GM23338 (cell line): Measurements from ENCODE around the gene CUEDC2. TPM values are rescaled to one million over a fixed set of nuclear protein-coding genes. Genes with fewer than 3 reads are reported as not detected.

Source experiments
- ATAC-seq: fragments of 200-7000 bp; cut with Tn5 transposase; 3 replicates; pipeline ENCODE4 v1.9.1; 2020
- DNase-seq: peaks from one replicate; pipeline ENCODE4 v3.0.0-alpha.2; 2015; ENCODE audit warnings: low spot score
- H2AFZ ChIP-seq: fragments of 200-600 bp; sonication (generic); 2 replicates; pipeline ENCODE4 v1.8.0; 2016; ENCODE audit warnings: antibody characterized with exemption, mild to moderate bottlenecking, moderate library complexity
- H3F3A ChIP-seq: fragments of 200-600 bp; sonication (generic); replicated peaks from 2 replicates; pipeline ENCODE4 v1.8.0; 2017; ENCODE audit warnings: antibody characterized with exemption, mixed run types, low read depth
- H3K27ac ChIP-seq: fragments of 200-600 bp; sonication (generic); 2 replicates; pipeline ENCODE4 v1.6.1; 2016; ENCODE audit warnings: low read depth
- H3K27me3 ChIP-seq: fragments of 200-600 bp; sonication (generic); 2 replicates; pipeline ENCODE4 v1.8.0; 2016; ENCODE audit warnings: mild to moderate bottlenecking, mixed run types, moderate library complexity; ENCODE audit not compliant: insufficient read depth
- H3K36me3 ChIP-seq: fragments of 200-600 bp; sonication (generic); 2 replicates; pipeline ENCODE4 v1.8.0; 2016; ENCODE audit warnings: mild to moderate bottlenecking; ENCODE audit not compliant: insufficient read depth
- H3K4me1 ChIP-seq: fragments of 200-600 bp; sonication (generic); 2 replicates; pipeline ENCODE4 v1.8.0; 2016; ENCODE audit warnings: mild to moderate bottlenecking, moderate library complexity; ENCODE audit not compliant: insufficient read depth
- H3K4me2 ChIP-seq: fragments of 200-600 bp; sonication (generic); 2 replicates; pipeline ENCODE4 v1.7.1; 2017; ENCODE audit warnings: mixed run types
- H3K4me3 ChIP-seq: fragments of 200-600 bp; sonication (generic); 2 replicates; pipeline ENCODE4 v1.6.1; 2016; ENCODE audit warnings: mixed run types
- H3K79me2 ChIP-seq: fragments of 200-600 bp; sonication (generic); replicated peaks from 2 replicates; pipeline ENCODE4 v1.8.0; 2017; ENCODE audit warnings: mild to moderate bottlenecking; ENCODE audit not compliant: insufficient read depth
- H3K9me2 ChIP-seq: fragments of 200-600 bp; sonication (generic); 2 replicates; pipeline ENCODE4 v1.8.0; 2017; ENCODE audit not compliant: insufficient read depth
- H4K20me1 ChIP-seq: fragments of 200-600 bp; sonication (generic); replicated peaks from 2 replicates; pipeline ENCODE4 v1.8.0; 2017; ENCODE audit warnings: mild to moderate bottlenecking; ENCODE audit not compliant: insufficient read depth
- H3K27ac Mint-ChIP-seq: 2 replicates; pipeline ENCODE4 v1.8.0; 2020; ENCODE audit warnings: inconsistent platforms, mild to moderate bottlenecking, moderate library complexity, mixed read lengths
- H3K27me3 Mint-ChIP-seq: 3 replicates; pipeline ENCODE4 v1.8.0; 2022; ENCODE audit warnings: low read depth, mild to moderate bottlenecking, moderate library complexity, mixed read lengths, inconsistent platforms; ENCODE audit not compliant: insufficient read depth, poor library complexity
- H3K36me3 Mint-ChIP-seq: 3 replicates; pipeline ENCODE4 v1.8.0; 2021; ENCODE audit warnings: low read depth, mild to moderate bottlenecking, inconsistent platforms, moderate library complexity, mixed read lengths
- H3K4me1 Mint-ChIP-seq: 3 replicates; pipeline ENCODE4 v1.8.0; 2020; ENCODE audit warnings: mild to moderate bottlenecking, inconsistent platforms, mixed read lengths
- H3K4me3 Mint-ChIP-seq: 3 replicates; pipeline ENCODE4 v1.8.0; 2021; ENCODE audit warnings: moderate library complexity, mild to moderate bottlenecking, inconsistent platforms, mixed read lengths
- H3K9me3 Mint-ChIP-seq: 3 replicates; pipeline ENCODE4 v1.8.0; 2020; ENCODE audit warnings: moderate library complexity, mild to moderate bottlenecking, inconsistent platforms, mixed read lengths
- CREB1 ChIP-seq: fragments of 250-450 bp; sonication (Bioruptor Pico); IDR thresholded peaks from 2 replicates; pipeline ENCODE4 v1.5.0; 2020; ENCODE audit warnings: low read depth, mild to moderate bottlenecking, moderate library complexity
- CTCF ChIP-seq, 2 experiments: fragments of 200-600 bp in 1 of 2; sonication (generic) in 1 of 2; conservative IDR thresholded peaks; 2 replicates each; pipeline versions ENCODE4 v1.5.1 to v1.6.1; 2016 to 2017; ENCODE audit warnings: antibody characterized with exemption in 2 of 2, low read depth in 2 of 2, mild to moderate bottlenecking in 2 of 2, moderate library complexity in 1 of 2
- EZH2phosphoT487 ChIP-seq: fragments of 200-600 bp; sonication (generic); IDR thresholded peaks from one replicate; pipeline ENCODE4 v1.8.1; 2018; ENCODE audit warnings: antibody characterized with exemption; ENCODE audit not compliant: unreplicated experiment
- NANOG ChIP-seq: IDR thresholded peaks from 2 replicates; pipeline ENCODE4 v1.6.1; 2016; ENCODE audit warnings: antibody characterized with exemption, borderline replicate concordance
- POLR2AphosphoS5 ChIP-seq: IDR thresholded peaks from 2 replicates; pipeline ENCODE4 v1.6.1; 2016; ENCODE audit warnings: antibody characterized with exemption, low read depth
- ZNF114 ChIP-seq: fragments of 250-450 bp; sonication (Bioruptor Pico); IDR thresholded peaks from 2 replicates; pipeline ENCODE4 v1.5.0; 2020; ENCODE audit warnings: mild to moderate bottlenecking, moderate library complexity
- ZNF462 ChIP-seq: fragments of 250-450 bp; sonication (Bioruptor Pico); IDR thresholded peaks from 2 replicates; pipeline ENCODE4 v1.5.0; 2020; ENCODE audit warnings: mild to moderate bottlenecking, moderate library complexity
- polyA plus RNA-seq: library from polyadenylated mRNA; unstranded; fragments of >200 nt; fragmentation: Nextera tagmentation; extraction: Ambion mirVana; gene quantifications from 2 replicates; pipeline ENCODE4 v1.2.1, GENCODE V29; 2016
- total RNA-seq: library from RNA; depleted of rRNA; stranded (reverse); fragments of >200 nt; shearing (Covaris generic); gene quantifications from 2 replicates; pipeline ENCODE4 v1.2.3, GENCODE V29; 2014

The CUEDC2 gene
- total and polyA plus RNA-seq, 2 experiments from 2014 or later: 39.2 to 47.3 TPM

- peak; percentile 81 to 99 for TF ChIP-seq CTCF (conservative IDR thresholded peaks at IDR 0.05; ENCODE audit: low read depth in 2 of 2)
- peak; percentile 93 for TF ChIP-seq CREB1 (CRISPR knock-in tag)
- peak; percentile 92 for TF ChIP-seq POLR2AphosphoS5
- TF ChIP-seq NANOG: no peak
- Histone ChIP-seq H3K36me3 (no peaks in the 10 kb centered on the region), H3F3A (0 out of 2 replicates have a peak, but pooled peaks cover 14% of the 10 kb centered on the region), H3K4me3 (peak overlapping the region; percentile 74), H3K4me1 (peaks cover 7% of the 10 kb centered on the region; the same call in 1 of the 2 replicates), H3K4me2 (peak overlapping the region; percentile 88), H2AFZ (peak overlapping the region; percentile 94), H4K20me1 (no peaks in the 10 kb centered on the region; the same call in 1 of the 2 replicates), H3K9me2 (no peaks in the 10 kb centered on the region), H3K27ac (no peak overlapping the region), H3K27me3 (peaks cover 15% of the 10 kb centered on the region), H3K79me2 (no peaks in the 10 kb centered on the region)
- Mint-ChIP-seq H3K4me1 (peaks cover 14% of the 10 kb centered on the region; the same call in 2 of the 3 replicates), H3K36me3 (no peaks in the 10 kb centered on the region; the same call in 2 of the 3 replicates), H3K9me3 (no peaks in the 10 kb centered on the region), H3K4me3 (peak overlapping the region; percentile 65), H3K27me3 (peaks cover 30% of the 10 kb centered on the region), H3K27ac (no peak overlapping the region)
- DNase-seq (peak; percentile 90), ATAC-seq (peak; percentile 54)
These were observed 33.0 kb downstream of the CUEDC2 start for GRCh38 chr10:102399217-102400021.

- H4K20me1 ChIP-seq: no peaks in the 10 kb centered on the region; the same call in 1 of the 2 replicates
- Mint-ChIP-seq H3K36me3 (no peaks in the 10 kb centered on the region; the same call in 2 of the 3 replicates), H3K27ac (no peak overlapping the region), H3K4me1 (peaks cover 16% of the 10 kb centered on the region; the same call in 2 of the 3 replicates), H3K9me3 (no peaks in the 10 kb centered on the region), H3K4me3 (peak overlapping the region; percentile 56), H3K27me3 (peaks cover 34% of the 10 kb centered on the region)
- no peaks in the 10 kb centered on the region for H3K79me2 ChIP-seq
- H3K27ac ChIP-seq: no peak overlapping the region
- H3F3A ChIP-seq: 0 out of 2 replicates have a peak, but pooled peaks cover 11% of the 10 kb centered on the region
- H3K4me1 ChIP-seq: peaks cover 11% of the 10 kb centered on the region
- H3K4me3 ChIP-seq: peak overlapping the region; percentile 74; the same call in 1 of the 2 replicates
- ATAC-seq (no peak), DNase-seq (no peak)
- H3K36me3 ChIP-seq: no peaks in the 10 kb centered on the region
- no peaks in the 10 kb centered on the region for H3K9me2 ChIP-seq
- H3K4me2 ChIP-seq: peak overlapping the region; percentile 88
- H2AFZ ChIP-seq: no peak overlapping the region
- peaks cover 21% of the 10 kb centered on the region for H3K27me3 ChIP-seq
- TF ChIP-seq ZNF462 (CRISPR knock-in tag): no peak
- TF ChIP-seq ZNF114: no peak
- no peak for TF ChIP-seq EZH2phosphoT487
- no peak for TF ChIP-seq POLR2AphosphoS5
- TF ChIP-seq CTCF (conservative IDR thresholded peaks at IDR 0.05; ENCODE audit: low read depth in 2 of 2): no peak
These were observed 34.0 kb downstream of the CUEDC2 start for GRCh38 chr10:102398172-102399020.
